Cerebellar nuclear complex (tissue), 1 donor: ENCODE measurements around the gene PRKCZ.

ENCODE experiments used
- DNase-seq, 2 experiments: peaks; one replicate each; lab custom pipeline; 2025; lab: John Stamatoyannopoulos, UW

The PRKCZ gene

GRCh38 chr1:2046174-2046917 is 3.9 kb upstream of the PRKCZ start:
- DNase-seq: no peak

- DNase-seq: no peak
Observed at GRCh38 chr1:2046953-2047748, 3.1 kb upstream of the PRKCZ start.

GRCh38 chr1:2047749-2048729 is 2.2 kb upstream of the PRKCZ start:
- no peak for DNase-seq

- no peak for DNase-seq
Observed at GRCh38 chr1:2049225-2049717, 940 bp upstream of the PRKCZ start.

- DNase-seq: no peak
Observed at GRCh38 chr1:2050461-2050792, 216 bp downstream of the PRKCZ start.

- DNase-seq: no peak
Observed at GRCh38 chr1:2050793-2051682, 827 bp downstream of the PRKCZ start.

GRCh38 chr1:2052054-2052679 is 2.0 kb downstream of the PRKCZ start:
- no peak for DNase-seq

GRCh38 chr1:2052756-2053155 is 2.5 kb downstream of the PRKCZ start:
- no peak for DNase-seq

- DNase-seq: no peak
Observed at GRCh38 chr1:2053217-2053616, 3.0 kb downstream of the PRKCZ start.

- DNase-seq: no peak
Observed at GRCh38 chr1:2053784-2054376, 3.7 kb downstream of the PRKCZ start.

- no peak for DNase-seq
Observed at GRCh38 chr1:2054560-2054959, 4.3 kb downstream of the PRKCZ start.

- DNase-seq: no peak
Observed at GRCh38 chr1:2055911-2056575, 5.8 kb downstream of the PRKCZ start.

- no peak for DNase-seq
Observed at GRCh38 chr1:2056955-2057590, 6.9 kb downstream of the PRKCZ start.

- DNase-seq: no peak
Observed at GRCh38 chr1:2059290-2059953, 9.2 kb downstream of the PRKCZ start.

- no peak for DNase-seq
Observed at GRCh38 chr1:2060072-2060471, 9.9 kb downstream of the PRKCZ start.

GRCh38 chr1:2060535-2060934 is 10.3 kb downstream of the PRKCZ start:
- no peak for DNase-seq

GRCh38 chr1:2061065-2061778 is 11.0 kb downstream of the PRKCZ start:
- no peak for DNase-seq

- DNase-seq: no peak
Observed at GRCh38 chr1:2065699-2066098, 15.5 kb downstream of the PRKCZ start.
